TTC549 (cell line): ENCODE results near the gene BAZ1A.
"Not testable (repeated sequence)": the region's sequence is repeated elsewhere in the genome, so short reads cannot be mapped to it uniquely, and the experiment has no call there.

ENCODE experiments used
- FAIRE-seq: peaks from 2 replicates; lab custom pipeline; 2012; peaks lifted over from hg19 to GRCh38; lab: Jason Lieb, UNC

The BAZ1A gene

GRCh38 chr14:34853041-34853440, 22.1 kb downstream of the BAZ1A start:
- no peak for FAIRE-seq

- no peak for FAIRE-seq
These were observed 23.8 kb downstream of the BAZ1A start for GRCh38 chr14:34851395-34851794.

DNA sequence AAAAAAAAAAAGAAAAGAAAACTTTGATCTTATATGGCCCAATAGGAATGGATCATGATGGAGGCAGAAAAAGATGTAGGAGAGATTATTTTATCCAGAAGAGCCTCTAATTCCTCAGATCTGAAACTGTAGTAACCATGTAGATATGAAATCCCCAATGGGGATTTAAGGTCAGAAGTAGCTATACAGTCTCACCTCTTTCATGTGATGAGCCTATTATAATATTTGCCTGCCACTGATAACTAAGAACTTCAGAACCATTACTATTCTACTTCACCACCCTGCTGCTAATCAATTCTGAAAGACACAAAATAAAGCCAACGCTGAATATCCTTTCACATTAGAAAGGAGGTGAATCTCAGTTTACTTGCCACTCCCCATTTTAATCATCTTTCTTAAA, 29.3 kb downstream of the BAZ1A start:
- FAIRE-seq: no peak

DNA sequence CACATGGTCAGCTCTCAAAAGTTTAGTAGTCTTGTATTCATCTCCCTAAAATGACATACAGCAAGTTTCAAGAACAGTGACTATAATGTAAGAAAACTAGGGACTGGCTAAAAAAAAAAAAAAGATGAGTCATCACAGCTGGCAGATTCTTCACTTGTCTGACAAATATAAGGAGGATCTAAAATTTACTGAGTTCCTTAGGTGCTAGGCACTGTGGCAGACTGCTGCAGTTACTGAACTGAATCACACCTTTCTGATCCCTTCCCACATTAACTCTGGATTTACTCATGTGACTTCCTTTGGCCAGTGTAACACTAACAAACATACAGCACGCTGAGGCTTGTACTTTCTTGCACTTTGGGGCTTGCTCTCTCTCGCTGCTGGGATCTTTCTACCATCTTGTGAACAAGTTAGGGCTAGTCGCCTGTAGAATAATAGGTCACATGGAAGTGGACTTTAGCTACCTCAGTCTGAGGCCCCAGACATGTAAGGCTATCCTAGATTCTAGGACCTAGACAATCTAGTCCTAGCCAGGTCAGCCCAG, 32.1 kb downstream of the BAZ1A start:
- FAIRE-seq: no peak

DNA sequence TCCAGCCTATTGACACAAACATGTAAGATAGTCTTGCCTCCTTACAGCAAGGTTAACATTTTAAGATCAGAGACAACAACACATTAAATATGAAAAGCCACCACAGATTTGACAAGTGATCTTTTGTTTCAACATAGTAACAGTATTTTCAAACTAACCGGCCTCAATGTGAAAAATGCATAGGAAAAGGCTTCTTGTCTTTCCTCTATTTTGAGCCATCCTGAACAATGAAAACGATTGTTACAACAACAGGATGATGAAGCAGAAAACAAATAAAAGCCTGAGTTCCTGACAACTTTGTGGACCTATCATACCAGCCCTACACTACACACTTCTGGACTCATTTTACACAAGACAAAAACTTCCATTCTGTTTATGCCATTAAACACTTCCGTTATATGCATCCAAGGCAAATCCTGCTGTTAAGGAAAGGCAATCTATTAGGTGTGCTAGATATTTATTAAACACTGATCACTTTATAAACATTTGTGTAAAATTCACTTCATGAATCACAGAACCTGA, 37.3 kb downstream of the BAZ1A start:
- no peak for FAIRE-seq

DNA sequence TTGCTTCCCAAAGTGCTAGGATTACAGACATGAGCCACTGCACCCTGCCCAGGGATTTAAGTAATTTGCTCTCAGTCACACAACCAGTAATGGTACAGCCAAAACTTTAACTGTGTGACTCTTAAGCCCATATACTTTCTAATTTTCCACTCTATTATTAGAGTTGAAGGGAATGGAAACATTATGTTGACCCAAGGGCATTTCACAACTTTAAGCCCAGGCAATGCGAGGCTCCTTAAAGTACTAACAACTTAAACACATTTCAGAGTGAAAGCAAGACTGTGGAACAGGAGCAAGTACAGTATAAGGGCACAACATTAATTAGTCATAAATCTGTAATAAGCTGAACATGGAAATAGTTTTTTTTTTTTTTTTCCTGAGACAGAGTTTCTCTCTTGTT, 39.8 kb downstream of the BAZ1A start:
- FAIRE-seq: no peak

- FAIRE-seq: no peak
These were observed 41.3 kb downstream of the BAZ1A start for GRCh38 chr14:34833549-34834523.

DNA sequence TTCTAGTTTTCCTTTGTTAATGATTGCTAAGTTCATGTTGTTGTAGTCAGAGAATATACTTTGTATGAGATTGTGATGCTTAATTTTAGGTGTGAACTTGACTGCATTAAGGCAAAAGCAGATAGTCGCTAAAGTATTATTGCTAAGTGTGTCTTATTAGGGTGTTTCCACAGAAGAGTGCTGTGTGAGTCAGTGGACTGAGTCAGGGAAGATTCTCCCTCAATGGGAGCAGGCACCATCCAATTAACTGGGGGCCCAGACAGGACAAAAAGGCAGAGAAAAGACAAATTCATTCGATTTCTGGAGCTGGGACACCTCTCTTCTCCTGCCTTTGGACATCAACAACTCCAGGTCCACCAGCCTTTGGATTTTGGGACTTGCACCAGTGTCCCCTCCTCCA, 48.5 kb downstream of the BAZ1A start:
- FAIRE-seq: no peak

DNA sequence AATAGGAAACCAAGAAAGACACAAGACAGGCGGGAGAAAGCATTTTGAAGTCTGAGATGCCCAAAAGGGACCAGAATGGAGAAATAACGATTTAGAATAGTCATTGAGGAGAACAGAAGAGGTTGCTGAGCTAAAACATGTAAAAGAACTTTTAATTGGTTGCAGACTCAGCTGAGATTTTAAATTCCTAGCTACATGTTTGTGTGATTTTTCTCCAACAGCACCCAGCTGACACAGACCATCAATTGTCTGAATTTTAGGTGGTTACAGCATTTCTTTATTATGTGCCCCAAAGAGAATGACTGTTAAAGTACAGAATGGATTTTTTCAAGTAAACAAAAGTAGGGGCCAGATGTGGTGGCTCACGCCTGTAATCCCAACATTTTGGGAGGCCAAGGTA, 50.3 kb downstream of the BAZ1A start:
- no peak for FAIRE-seq

GRCh38 chr14:34824256-34824655, 50.9 kb downstream of the BAZ1A start:
- FAIRE-seq: no peak

DNA sequence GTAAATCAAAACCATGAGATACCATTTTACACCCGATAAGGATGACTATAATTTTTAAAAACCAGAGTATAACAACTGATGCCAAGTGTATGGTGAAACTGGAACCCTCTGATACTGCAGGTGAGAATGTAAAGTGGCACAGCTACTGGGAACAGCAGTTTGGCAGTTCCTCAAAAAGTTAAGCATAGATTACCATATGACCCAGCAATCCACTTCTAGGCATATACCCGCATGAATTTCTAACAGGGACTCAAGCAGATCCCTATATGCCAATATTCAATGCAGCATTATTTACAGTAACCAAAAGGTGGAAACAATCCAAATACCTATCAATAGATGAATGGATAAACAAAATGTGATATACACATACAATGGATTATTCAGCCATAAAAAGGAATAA, 57.4 kb downstream of the BAZ1A start:
- no peak for FAIRE-seq

DNA sequence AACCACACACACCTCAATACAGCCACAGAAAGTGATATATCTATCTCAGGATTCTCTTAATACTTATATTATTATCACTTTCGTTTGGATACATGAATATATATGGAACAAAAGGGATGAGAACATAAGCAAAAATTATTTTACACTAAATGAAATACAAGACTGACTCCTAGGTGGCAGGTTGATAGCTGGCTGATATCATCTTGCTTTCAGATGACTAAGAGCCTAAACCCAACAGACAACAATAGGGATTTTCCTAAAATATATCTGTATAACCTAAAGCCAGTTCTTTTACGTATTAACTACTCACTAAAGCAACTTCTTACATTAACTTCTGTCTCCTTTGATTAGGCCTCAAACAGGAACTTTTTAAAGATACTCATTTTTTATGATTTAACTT, 65.1 kb downstream of the BAZ1A start:
- no peak for FAIRE-seq

- no peak for FAIRE-seq
These were observed 68.9 kb downstream of the BAZ1A start for GRCh38 chr14:34806257-34806656.

DNA sequence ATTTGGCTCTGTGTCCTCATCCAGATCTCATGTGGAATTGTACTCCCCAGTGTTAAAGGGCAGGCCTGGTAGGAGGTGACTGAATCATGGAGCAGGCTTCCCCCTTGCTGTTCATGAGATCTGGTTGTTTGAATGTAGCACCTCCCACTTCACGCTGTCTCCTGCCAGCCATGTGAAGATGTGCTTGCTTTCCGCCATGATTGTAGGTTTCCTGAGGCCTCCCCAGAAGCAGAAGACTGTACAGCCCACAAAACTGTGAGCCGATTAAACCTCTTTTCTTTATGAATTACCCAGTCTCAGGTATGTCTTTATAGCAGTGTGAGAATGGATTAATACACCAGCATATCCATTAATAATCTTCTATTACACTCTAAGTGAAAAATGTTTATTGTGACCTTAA, 70.2 kb downstream of the BAZ1A start:
- no peak for FAIRE-seq

- not testable (repeated sequence) for FAIRE-seq
These were observed 76.3 kb downstream of the BAZ1A start for GRCh38 chr14:34798861-34799260.

- FAIRE-seq: no peak
These were observed 77.2 kb downstream of the BAZ1A start for GRCh38 chr14:34797747-34798583.

GRCh38 chr14:34796902-34797301, 78.3 kb downstream of the BAZ1A start:
- no peak for FAIRE-seq

DNA sequence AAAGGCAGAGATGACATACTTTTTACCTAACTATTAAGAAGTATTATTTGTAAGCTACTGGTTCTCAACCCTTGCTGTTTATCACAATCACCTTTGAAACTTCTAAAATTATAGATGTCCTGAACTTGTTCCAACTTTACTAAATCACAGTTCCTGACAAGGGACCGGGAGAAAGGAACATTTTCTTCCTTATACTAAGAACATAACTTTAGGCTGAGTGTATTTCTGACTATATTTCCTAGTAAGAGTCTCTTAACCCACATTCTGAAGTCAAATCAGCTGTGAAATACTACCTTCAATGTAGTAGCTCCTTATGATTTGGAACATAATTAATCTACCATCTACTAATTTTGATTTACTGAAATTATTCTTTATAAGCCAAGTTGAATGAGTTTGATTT, 80.2 kb downstream of the BAZ1A start:
- no peak for FAIRE-seq

DNA sequence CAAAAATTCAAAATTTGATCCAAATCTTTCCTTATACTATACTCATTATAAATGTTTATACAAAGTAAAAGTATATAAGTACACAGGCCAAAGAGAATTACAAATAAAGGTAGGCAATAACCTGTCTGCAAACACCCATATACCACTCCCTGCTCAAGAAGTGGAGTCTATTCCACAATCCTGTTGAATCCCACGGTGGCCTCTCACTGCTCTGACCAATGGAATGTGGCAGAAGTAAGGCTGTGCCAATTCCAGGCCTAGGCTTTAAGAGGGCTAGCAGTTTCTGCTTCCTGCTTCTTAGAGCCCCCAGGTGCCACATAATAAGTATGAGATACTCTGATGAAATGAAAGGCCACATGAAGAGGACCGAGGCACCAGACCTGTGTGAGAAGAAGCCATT, 80.9 kb downstream of the BAZ1A start:
- FAIRE-seq: no peak

GRCh38 chr14:34792598-34792997, 82.6 kb downstream of the BAZ1A start:
- no peak for FAIRE-seq

- FAIRE-seq: no peak
These were observed 89.7 kb downstream of the BAZ1A start for GRCh38 chr14:34785223-34786006.

GRCh38 chr14:34782031-34782430, 93.1 kb downstream of the BAZ1A start:
- FAIRE-seq: no peak
